Adrenal gland (tissue), 12 donors: ENCODE results near the gene SULT2A1. TPM values are rescaled to one million over a fixed set of nuclear protein-coding genes. Genes with fewer than 3 reads are reported as not detected.

Experiments used
- DNase-seq, 7 donors: peaks; one replicate each; pipeline ENCODE4 v3.0.0-alpha.2; 2019 to 2020
- H3K27ac ChIP-seq, 5 donors: fragments of 200-600 bp; sonication (generic) in 4 of 5; 1 replicate in 3 of 5; 2 replicates in 2 of 5; pipeline versions ENCODE4 v1.5.1 to v1.8.0; 2016 to 2020; ENCODE audit warnings: mild to moderate bottlenecking in 1 of 5
- H3K27me3 ChIP-seq: fragments of 200-600 bp; 2 replicates; pipeline ENCODE4 v1.8.0; 2021
- H3K36me3 ChIP-seq, 2 donors: fragments of 200-600 bp; replicated peaks in 1 of 2; 1 replicate in 1 of 2; 2 replicates in 1 of 2; pipeline versions ENCODE4 v1.5.1 to v1.8.0; 2018 to 2022
- H3K4me1 ChIP-seq, 2 donors: fragments of 200-600 bp; replicated peaks in 1 of 2; 1 replicate in 1 of 2; 2 replicates in 1 of 2; pipeline versions ENCODE4 v1.5.1 to v1.8.0; 2018 to 2021
- H3K4me3 ChIP-seq, 4 donors: fragments of 200-600 bp; sonication (generic) in 3 of 4; one replicate each; pipeline ENCODE4 v1.5.1; 2016 to 2018
- H3K9me3 ChIP-seq, 3 donors: fragments of 200-600 bp; sonication (generic) in 1 of 3; replicated peaks in 1 of 3; 1 replicate in 2 of 3; 2 replicates in 1 of 3; pipeline versions ENCODE4 v1.5.1 to v1.8.0; 2016 to 2021
- POLR2A ChIP-seq, 2 donors: fragments of 450-650 bp; IDR thresholded peaks; one replicate each; pipeline ENCODE4 v1.6.1; 2017; ENCODE audit warnings: antibody characterized with exemption in 2 of 2, mild to moderate bottlenecking in 2 of 2, moderate library complexity in 1 of 2
- WGBS, 4 donors: extraction: QIAGEN DNeasy Blood & Tissue Kit in 2 of 4; methylation state at CpG; one replicate each; pipeline versions ENCODE4 v1.1.5 to v1.1.7; 2013 to 2017; 5-methylcytosine and 5-hydroxymethylcytosine counted together
- intact Hi-C, 2 donors: fragments of 100-400 bp; cut with DNase I; formaldehyde crosslinking; loops; one replicate each; pipeline versions ENCODE4 v1.14.1 to v1.15.0; 2022 to 2023
- polyA plus RNA-seq, 3 donors: library from polyadenylated mRNA; stranded (reverse); fragments of 200-250 nt in 2 of 3; fragments of 350-450 nt in 1 of 3; fragmentation: Illumina TruSeq in 1 of 3; extraction: RNeasy Lipid Tissue Mini Kit (QIAGEN cat#74804) in 1 of 3; gene quantifications; one replicate each; pipeline ENCODE4 v1.2.3, GENCODE V29; 2013 to 2014
- total RNA-seq, 9 donors: library from RNA; depleted of rRNA in 4 of 9; stranded (reverse); fragments of >200 nt in 4 of 9; fragments of 120-200 nt in 1 of 9; fragmentation: NEBNext Ultra II Directional in 1 of 9; extraction: Animal tissue kit (Norgen Biotek cat#: 25700) in 1 of 9; gene quantifications; one replicate each; pipeline versions ENCODE4 v1.1.0 to v1.2.4, GENCODE V29; 2013 to 2023
- TF ChIP-seq, protein P1 (sequence below), 6 experiments: fragments of 450-650 bp in 4 of 6; fragments of 200-600 bp in 2 of 6; sonication (generic) in 1 of 6; IDR thresholded peaks; 1 replicate in 5 of 6; 2 replicates in 1 of 6; pipeline versions ENCODE4 v1.5.1 to v1.8.0; 2016 to 2021; ENCODE audit warnings: antibody characterized with exemption in 6 of 6, mild to moderate bottlenecking in 2 of 6, moderate library complexity in 1 of 6
- donor health status: healthy with polysubstance abuse.
- donor health status: Bipolar disorder and iron deficiency.
- donor health status: DM: yes; HTN: yes; CAD: no.
- donor health status: DM: no; HTN: no; CAD: no.
- donor health status: DM: no; HTN: no; CAD: no.
- donor health status: DM: yes; HTN: yes; CAD: no.

Gene SULT2A1
- total and polyA plus RNA-seq, 12 donors: 124 to 5,138 (median 228) TPM

DNA sequence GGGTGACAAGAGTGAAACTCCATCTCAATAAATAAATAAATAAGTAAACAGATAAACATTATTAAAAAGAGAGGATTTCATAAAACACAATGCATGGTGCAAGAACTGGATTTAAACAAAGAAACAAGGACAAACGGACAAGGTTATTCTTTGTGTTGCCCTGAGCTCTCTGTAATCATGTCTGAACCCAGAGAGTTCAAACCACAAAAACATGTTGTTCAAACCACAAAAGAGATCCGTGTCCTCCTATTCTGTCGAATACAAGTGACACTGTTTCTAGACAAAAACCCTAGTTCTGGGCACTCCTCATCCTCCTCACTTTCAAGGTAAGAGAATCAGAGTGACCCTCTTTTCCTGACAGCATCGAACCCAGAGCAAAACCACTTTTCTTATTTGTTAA, 31.7 kb downstream of the SULT2A1 start:
- Histone ChIP-seq H3K4me3 (no peak overlapping the region), H3K27ac (no peak overlapping the region), H3K36me3 (no peaks in the 10 kb centered on the region), H3K4me1 (no peaks in the 10 kb centered on the region), H3K27me3 (peaks cover 11% of the 10 kb centered on the region), H3K9me3 (no peaks in the 10 kb centered on the region)
- WGBS, 4 donors: 50 to 71% (median 62%) methylated on average over 4 of the region's 4 CpGs
- DNase-seq: no peak
- intact Hi-C loops: no loop called here
- no peak for TF ChIP-seq POLR2A (IDR thresholded peaks at IDR 0.05)
- TF ChIP-seq, protein P1, sequence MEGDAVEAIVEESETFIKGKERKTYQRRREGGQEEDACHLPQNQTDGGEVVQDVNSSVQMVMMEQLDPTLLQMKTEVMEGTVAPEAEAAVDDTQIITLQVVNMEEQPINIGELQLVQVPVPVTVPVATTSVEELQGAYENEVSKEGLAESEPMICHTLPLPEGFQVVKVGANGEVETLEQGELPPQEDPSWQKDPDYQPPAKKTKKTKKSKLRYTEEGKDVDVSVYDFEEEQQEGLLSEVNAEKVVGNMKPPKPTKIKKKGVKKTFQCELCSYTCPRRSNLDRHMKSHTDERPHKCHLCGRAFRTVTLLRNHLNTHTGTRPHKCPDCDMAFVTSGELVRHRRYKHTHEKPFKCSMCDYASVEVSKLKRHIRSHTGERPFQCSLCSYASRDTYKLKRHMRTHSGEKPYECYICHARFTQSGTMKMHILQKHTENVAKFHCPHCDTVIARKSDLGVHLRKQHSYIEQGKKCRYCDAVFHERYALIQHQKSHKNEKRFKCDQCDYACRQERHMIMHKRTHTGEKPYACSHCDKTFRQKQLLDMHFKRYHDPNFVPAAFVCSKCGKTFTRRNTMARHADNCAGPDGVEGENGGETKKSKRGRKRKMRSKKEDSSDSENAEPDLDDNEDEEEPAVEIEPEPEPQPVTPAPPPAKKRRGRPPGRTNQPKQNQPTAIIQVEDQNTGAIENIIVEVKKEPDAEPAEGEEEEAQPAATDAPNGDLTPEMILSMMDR (IDR thresholded peaks at IDR 0.05): no peak

DNA sequence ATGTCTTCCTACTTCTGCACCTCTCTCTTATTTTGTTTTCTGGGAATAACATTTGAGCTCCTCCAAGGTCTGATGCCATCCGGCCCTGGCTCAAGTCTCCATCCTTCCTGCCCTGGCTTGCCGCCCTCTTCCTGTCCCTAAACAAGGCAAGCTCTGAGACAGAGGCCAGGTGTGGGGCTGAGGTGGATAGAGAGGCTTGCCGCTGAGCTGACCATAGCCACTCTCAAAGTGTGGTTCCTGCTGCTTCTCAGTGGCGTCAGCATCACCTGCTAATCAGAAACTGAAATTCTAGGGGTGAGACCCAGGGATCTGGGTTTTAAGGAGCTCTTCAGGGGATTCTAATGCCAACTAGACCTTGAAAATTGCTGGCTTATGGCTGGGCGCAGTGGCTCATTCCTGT, 33.1 kb downstream of the SULT2A1 start:
- Histone ChIP-seq H3K9me3 (no peaks in the 10 kb centered on the region), H3K27ac (no peak overlapping the region), H3K4me3 (no peak overlapping the region), H3K36me3 (no peaks in the 10 kb centered on the region), H3K27me3 (peaks cover 17% of the 10 kb centered on the region), H3K4me1 (no peaks in the 10 kb centered on the region)
- WGBS, 4 donors: 65 to 70% (median 67%) methylated on average over 5 of the region's 5 CpGs
- DNase-seq: no peak
- TF ChIP-seq POLR2A (IDR thresholded peaks at IDR 0.05): no peak
- TF ChIP-seq, protein P1 (IDR thresholded peaks at IDR 0.05): no peak
- intact Hi-C loops: no loop called here

DNA sequence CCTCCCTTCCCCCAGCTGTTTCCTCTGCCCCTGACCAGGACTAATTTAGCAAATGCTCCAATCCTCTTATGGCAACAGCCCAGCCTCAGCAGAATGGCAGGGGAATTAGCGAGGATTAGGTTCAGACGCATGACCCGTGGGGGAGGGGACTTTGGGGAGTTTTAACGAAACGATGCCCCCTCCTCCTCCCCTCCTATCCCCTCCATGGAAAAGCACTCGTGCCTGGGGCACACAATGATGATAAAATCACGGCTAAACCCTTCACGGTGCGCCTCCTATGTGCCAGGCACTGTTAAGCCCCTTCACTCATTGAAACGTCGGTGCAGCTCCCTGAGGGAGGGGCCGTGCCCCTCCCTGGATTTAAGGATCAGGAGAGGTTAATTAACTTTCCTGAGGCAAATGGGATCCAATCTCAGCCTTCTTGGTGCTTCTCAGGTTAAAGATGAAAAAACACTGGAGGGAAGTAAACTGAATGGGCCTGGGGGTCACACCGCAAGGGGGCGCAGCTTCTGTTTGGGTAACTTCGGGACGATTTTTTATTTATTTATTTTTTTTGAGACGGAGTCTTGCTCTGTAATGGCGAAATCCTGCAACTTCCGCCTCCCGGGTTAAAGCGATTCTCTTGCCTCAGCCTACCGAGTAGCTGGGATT, 37.2 kb downstream of the SULT2A1 start:
- WGBS, 4 donors: 2 to 5% (median 3%) methylated on average over 20 to 22 of the region's 22 CpGs
- Histone ChIP-seq H3K4me1 (no peaks in the 10 kb centered on the region), H3K36me3 (no peaks in the 10 kb centered on the region), H3K9me3 (no peaks in the 10 kb centered on the region), H3K4me3 (no peak overlapping the region), H3K27ac (no peak overlapping the region), H3K27me3 (peaks cover 17% of the 10 kb centered on the region)
- no peak for TF ChIP-seq POLR2A (IDR thresholded peaks at IDR 0.05)
- TF ChIP-seq, protein P1 (IDR thresholded peaks at IDR 0.05): peak; percentile 3 to 45 (median 24)
- intact Hi-C loops: no loop called here
- peak in 2 of 7 donors; percentile 17 to 38 for DNase-seq

DNA sequence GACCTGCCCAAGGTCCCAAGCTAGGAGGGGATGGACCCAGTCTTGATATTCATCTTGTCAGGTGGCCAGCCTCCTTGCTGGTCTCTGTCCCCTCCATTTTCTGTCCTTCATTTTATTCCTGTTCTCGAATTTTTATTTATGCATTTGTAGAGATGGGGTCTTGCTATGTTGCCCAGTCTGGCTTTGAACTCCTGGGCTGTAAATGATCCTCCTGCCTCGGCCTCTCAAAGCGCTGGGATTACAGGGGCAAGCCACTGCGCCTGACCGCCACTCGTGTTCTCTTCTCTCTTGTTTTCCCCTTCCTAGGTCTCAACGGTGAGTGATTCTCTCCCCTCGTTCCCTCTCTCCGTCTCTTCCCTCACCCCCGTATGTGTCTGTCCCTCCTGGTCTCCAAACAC, 37.7 kb downstream of the SULT2A1 start:
- Histone ChIP-seq H3K27ac (no peak overlapping the region), H3K36me3 (no peaks in the 10 kb centered on the region), H3K27me3 (peaks cover 17% of the 10 kb centered on the region), H3K4me1 (no peaks in the 10 kb centered on the region), H3K4me3 (no peak overlapping the region), H3K9me3 (no peaks in the 10 kb centered on the region)
- WGBS, 4 donors: 48 to 59% (median 54%) methylated on average over 10 of the region's 10 CpGs
- intact Hi-C loops: no loop called here
- TF ChIP-seq, protein P1 (IDR thresholded peaks at IDR 0.05): no peak
- TF ChIP-seq POLR2A (IDR thresholded peaks at IDR 0.05): no peak
- DNase-seq: no peak
